Measurements from ENCODE around the gene CCL25.

Gene CCL25

GRCh38 chr19:8039231-8039630, 13.3 kb upstream of the CCL25 start (continued):
- TF ChIP-seq, protein P1, sequence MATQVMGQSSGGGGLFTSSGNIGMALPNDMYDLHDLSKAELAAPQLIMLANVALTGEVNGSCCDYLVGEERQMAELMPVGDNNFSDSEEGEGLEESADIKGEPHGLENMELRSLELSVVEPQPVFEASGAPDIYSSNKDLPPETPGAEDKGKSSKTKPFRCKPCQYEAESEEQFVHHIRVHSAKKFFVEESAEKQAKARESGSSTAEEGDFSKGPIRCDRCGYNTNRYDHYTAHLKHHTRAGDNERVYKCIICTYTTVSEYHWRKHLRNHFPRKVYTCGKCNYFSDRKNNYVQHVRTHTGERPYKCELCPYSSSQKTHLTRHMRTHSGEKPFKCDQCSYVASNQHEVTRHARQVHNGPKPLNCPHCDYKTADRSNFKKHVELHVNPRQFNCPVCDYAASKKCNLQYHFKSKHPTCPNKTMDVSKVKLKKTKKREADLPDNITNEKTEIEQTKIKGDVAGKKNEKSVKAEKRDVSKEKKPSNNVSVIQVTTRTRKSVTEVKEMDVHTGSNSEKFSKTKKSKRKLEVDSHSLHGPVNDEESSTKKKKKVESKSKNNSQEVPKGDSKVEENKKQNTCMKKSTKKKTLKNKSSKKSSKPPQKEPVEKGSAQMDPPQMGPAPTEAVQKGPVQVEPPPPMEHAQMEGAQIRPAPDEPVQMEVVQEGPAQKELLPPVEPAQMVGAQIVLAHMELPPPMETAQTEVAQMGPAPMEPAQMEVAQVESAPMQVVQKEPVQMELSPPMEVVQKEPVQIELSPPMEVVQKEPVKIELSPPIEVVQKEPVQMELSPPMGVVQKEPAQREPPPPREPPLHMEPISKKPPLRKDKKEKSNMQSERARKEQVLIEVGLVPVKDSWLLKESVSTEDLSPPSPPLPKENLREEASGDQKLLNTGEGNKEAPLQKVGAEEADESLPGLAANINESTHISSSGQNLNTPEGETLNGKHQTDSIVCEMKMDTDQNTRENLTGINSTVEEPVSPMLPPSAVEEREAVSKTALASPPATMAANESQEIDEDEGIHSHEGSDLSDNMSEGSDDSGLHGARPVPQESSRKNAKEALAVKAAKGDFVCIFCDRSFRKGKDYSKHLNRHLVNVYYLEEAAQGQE (tag by site-specific recombination; IDR thresholded peaks at IDR 0.05) = 0 out of 2 replicates have a peak, but pooled peaks have one; percentile 15

GRCh38 chr19:8041531-8041931, 11.0 kb upstream of the CCL25 start:
- H3K4me1 ChIP-seq (ENCODE audit: control insufficient read depth, insufficient read depth, low read length) = no peaks in the 10 kb centered on the region; the same call in 1 of the 2 replicates
- H3K27ac ChIP-seq (ENCODE audit: extremely low read depth, low read depth, low read length) = no peak overlapping the region
- TF ChIP-seq, protein P2, sequence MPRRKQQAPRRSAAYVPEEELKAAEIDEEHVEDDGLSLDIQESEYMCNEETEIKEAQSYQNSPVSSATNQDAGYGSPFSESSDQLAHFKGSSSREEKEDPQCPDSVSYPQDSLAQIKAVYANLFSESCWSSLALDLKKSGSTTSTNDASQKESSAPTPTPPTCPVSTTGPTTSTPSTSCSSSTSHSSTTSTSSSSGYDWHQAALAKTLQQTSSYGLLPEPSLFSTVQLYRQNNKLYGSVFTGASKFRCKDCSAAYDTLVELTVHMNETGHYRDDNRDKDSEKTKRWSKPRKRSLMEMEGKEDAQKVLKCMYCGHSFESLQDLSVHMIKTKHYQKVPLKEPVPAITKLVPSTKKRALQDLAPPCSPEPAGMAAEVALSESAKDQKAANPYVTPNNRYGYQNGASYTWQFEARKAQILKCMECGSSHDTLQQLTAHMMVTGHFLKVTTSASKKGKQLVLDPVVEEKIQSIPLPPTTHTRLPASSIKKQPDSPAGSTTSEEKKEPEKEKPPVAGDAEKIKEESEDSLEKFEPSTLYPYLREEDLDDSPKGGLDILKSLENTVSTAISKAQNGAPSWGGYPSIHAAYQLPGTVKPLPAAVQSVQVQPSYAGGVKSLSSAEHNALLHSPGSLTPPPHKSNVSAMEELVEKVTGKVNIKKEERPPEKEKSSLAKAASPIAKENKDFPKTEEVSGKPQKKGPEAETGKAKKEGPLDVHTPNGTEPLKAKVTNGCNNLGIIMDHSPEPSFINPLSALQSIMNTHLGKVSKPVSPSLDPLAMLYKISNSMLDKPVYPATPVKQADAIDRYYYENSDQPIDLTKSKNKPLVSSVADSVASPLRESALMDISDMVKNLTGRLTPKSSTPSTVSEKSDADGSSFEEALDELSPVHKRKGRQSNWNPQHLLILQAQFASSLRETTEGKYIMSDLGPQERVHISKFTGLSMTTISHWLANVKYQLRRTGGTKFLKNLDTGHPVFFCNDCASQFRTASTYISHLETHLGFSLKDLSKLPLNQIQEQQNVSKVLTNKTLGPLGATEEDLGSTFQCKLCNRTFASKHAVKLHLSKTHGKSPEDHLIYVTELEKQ (tag by site-specific recombination; IDR thresholded peaks at IDR 0.05; ENCODE audit: borderline replicate concordance) = no peak
- TF ChIP-seq ZNF416 (tag by site-specific recombination; IDR thresholded peaks at IDR 0.05) (no peak), ZNF112 (tag by site-specific recombination; IDR thresholded peaks at IDR 0.05) (no peak), HOXD13 (CRISPR knock-in tag; IDR thresholded peaks at IDR 0.05; ENCODE audit: borderline replicate concordance) (no peak), ZNF549 (tag by site-specific recombination; IDR thresholded peaks at IDR 0.05) (no peak), ZSCAN23 (tag by site-specific recombination; IDR thresholded peaks at IDR 0.05) (no peak), ZFHX2 (tag by site-specific recombination; conservative IDR thresholded peaks at IDR 0.05) (peak; percentile 97), ZNF837 (tag by site-specific recombination; IDR thresholded peaks at IDR 0.05) (no peak), ZIC2 (tag by site-specific recombination; IDR thresholded peaks at IDR 0.05) (peak; percentile 89), ZBTB20 (tag by site-specific recombination; IDR thresholded peaks at IDR 0.05) (0 out of 2 replicates have a peak, but pooled peaks have one; percentile 31), EGR2 (tag by site-specific recombination; IDR thresholded peaks at IDR 0.05; ENCODE audit: low read depth) (peak; percentile 98), ZNF639 (tag by site-specific recombination; IDR thresholded peaks at IDR 0.05) (no peak), ZNF354C (tag by site-specific recombination; IDR thresholded peaks at IDR 0.05; ENCODE audit: borderline replicate concordance, low read depth) (no peak), GLIS1 (tag by site-specific recombination; IDR thresholded peaks at IDR 0.05) (peak; percentile 65), ZNF548 (tag by site-specific recombination; IDR thresholded peaks at IDR 0.05) (no peak)
- TF ChIP-seq, protein P3, sequence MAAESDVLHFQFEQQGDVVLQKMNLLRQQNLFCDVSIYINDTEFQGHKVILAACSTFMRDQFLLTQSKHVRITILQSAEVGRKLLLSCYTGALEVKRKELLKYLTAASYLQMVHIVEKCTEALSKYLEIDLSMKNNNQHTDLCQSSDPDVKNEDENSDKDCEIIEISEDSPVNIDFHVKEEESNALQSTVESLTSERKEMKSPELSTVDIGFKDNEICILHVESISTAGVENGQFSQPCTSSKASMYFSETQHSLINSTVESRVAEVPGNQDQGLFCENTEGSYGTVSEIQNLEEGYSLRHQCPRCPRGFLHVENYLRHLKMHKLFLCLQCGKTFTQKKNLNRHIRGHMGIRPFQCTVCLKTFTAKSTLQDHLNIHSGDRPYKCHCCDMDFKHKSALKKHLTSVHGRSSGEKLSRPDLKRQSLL (tag by site-specific recombination; IDR thresholded peaks at IDR 0.05) = no peak
- CTCF ChIA-PET = no interaction called here
- H3K36me3 ChIP-seq (ENCODE audit: control insufficient read depth in 2 of 2, insufficient read depth in 1 of 2, low read length in 2 of 2) = no peaks in the 10 kb centered on the region
- H3K9me3 ChIP-seq (ENCODE audit: control insufficient read depth, insufficient read depth, low read depth, low read length) = no peaks in the 10 kb centered on the region
- H3K4me3 ChIP-seq (ENCODE audit: low read depth, low read length) = no peak overlapping the region
- POLR2A ChIA-PET = interaction anchor here (0.6 to 0.7 kb wide), 2 partner anchors 455 to 1649 kb away, joined by 3 to 6 read pairs; partner anchors contain the start of gene GTF2F1

Data from HEK293 (cell line).